ENCODE results near the gene NMNAT3.
"Not testable (repeated sequence)": the region's sequence is repeated elsewhere in the genome, so short reads cannot be mapped to it uniquely, and the experiment has no call there.

NMNAT3 gene

DNA sequence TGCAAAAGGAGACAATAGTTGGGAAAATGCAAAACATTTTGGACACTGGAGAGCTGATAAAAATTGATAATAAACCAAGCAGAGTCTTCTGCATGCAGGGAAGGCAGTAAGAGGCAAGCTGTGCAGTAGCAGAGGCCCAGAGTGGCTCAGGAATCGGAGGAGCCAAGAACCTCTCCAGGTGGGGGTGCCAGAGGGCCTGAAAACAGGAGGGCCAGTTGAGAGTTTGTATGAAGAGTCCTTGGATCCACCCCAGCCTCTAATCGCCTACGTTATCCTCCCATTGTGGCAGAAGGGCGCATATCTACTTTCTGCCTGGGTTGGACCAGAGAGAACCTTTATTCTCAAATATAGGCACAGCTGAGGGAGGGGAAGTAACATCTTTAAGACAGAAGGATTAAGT is 89.3 kb downstream of the NMNAT3 start:
- Histone ChIP-seq H3K27ac (ENCODE audit: low read length) (no peak overlapping the region), H3K4me2 (ENCODE audit: low read length) (no peak overlapping the region), H3K9ac (ENCODE audit: low read length) (no peak overlapping the region), H3K27me3 (ENCODE audit: low read depth, low read length) (peaks cover 16% of the 10 kb centered on the region), H3K4me1 (ENCODE audit: low read length) (no peaks in the 10 kb centered on the region), H3K4me3 (ENCODE audit: low read length) (no peak overlapping the region), H3K9me3 (ENCODE audit: insufficient read depth, low read length) (no peaks in the 10 kb centered on the region), H3K79me2 (ENCODE audit: low read length) (no peaks in the 10 kb centered on the region), H3K36me3 (replicated peaks; ENCODE audit: low read depth, low read length) (no peaks in the 10 kb centered on the region), H2AFZ (ENCODE audit: low read depth, low read length) (no peak overlapping the region), H4K20me1 (ENCODE audit: insufficient read depth, low read length) (no peaks in the 10 kb centered on the region)
- TF ChIP-seq EZH2phosphoT487 (IDR thresholded peaks at IDR 0.05; ENCODE audit: low read depth) = no peak
- TF ChIP-seq, protein P1, sequence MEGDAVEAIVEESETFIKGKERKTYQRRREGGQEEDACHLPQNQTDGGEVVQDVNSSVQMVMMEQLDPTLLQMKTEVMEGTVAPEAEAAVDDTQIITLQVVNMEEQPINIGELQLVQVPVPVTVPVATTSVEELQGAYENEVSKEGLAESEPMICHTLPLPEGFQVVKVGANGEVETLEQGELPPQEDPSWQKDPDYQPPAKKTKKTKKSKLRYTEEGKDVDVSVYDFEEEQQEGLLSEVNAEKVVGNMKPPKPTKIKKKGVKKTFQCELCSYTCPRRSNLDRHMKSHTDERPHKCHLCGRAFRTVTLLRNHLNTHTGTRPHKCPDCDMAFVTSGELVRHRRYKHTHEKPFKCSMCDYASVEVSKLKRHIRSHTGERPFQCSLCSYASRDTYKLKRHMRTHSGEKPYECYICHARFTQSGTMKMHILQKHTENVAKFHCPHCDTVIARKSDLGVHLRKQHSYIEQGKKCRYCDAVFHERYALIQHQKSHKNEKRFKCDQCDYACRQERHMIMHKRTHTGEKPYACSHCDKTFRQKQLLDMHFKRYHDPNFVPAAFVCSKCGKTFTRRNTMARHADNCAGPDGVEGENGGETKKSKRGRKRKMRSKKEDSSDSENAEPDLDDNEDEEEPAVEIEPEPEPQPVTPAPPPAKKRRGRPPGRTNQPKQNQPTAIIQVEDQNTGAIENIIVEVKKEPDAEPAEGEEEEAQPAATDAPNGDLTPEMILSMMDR (IDR thresholded peaks at IDR 0.05; ENCODE audit: low read depth, low read length) = no peak; the same call in 1 of the 2 replicates

DNA sequence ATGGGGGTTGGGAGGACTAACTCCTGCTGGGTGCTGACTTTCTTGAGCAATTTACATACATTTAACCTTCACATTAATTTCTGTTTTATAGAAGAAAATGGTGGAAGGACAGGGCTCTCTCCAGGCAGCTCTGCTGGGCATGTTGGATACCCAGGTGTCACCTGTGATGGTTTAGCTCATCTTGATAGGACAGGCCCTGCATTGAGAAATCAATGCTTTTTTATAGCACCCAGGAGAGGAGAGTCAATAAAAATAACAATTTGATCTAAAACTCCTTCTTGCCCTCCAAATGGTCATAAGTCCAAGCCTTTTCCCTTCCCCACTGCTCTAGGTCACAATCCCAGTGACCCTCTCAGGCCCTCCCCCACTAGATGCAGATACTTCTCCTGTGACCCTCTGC is 90.0 kb downstream of the NMNAT3 start:
- H3K9ac ChIP-seq (ENCODE audit: low read length) = no peak overlapping the region
- H3K4me1 ChIP-seq (ENCODE audit: low read length) = no peaks in the 10 kb centered on the region
- H3K36me3 ChIP-seq (replicated peaks; ENCODE audit: low read depth, low read length) = no peaks in the 10 kb centered on the region
- H3K4me2 ChIP-seq (ENCODE audit: low read length) = no peak overlapping the region
- H3K79me2 ChIP-seq (ENCODE audit: low read length) = no peaks in the 10 kb centered on the region
- peaks cover 16% of the 10 kb centered on the region for H3K27me3 ChIP-seq (ENCODE audit: low read depth, low read length)
- no peak overlapping the region for H2AFZ ChIP-seq (ENCODE audit: low read depth, low read length)
- H3K4me3 ChIP-seq (ENCODE audit: low read length) = no peak overlapping the region
- no peaks in the 10 kb centered on the region for H4K20me1 ChIP-seq (ENCODE audit: insufficient read depth, low read length)
- H3K9me3 ChIP-seq (ENCODE audit: insufficient read depth, low read length) = no peaks in the 10 kb centered on the region
- TF ChIP-seq, protein P1 (IDR thresholded peaks at IDR 0.05; ENCODE audit: low read depth, low read length) = no peak
- TF ChIP-seq EZH2phosphoT487 (IDR thresholded peaks at IDR 0.05; ENCODE audit: low read depth) = no peak
- H3K27ac ChIP-seq (ENCODE audit: low read length) = no peak overlapping the region

DNA sequence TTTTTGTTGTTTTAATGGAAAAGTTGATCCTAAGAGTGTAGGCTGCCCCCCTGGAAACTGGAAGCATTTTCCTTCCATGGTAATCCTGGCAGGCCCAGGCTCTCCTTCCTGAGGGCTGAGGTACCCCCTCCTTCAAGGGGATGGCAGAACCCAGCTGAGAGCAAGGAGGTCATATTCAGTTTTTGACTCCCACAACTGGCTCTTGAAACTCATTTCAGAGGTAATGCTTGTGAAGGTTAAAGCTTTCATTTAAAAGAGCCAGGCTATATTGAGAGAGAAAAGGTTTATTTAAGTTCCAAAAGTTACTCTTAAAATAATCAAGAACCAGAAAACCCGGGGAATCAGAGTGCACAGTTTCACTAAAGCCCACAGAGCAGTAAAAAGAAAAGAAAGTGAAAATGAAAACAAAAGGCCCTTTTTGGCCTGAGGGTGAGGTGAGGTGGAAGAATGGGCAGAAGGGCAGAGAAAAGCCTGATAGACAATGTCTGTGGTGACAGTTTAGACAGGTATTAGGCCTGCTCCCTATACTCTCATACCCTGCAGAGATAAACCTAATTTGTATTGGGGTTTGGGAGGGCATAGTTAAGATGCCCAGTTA is 91.3 kb downstream of the NMNAT3 start:
- Histone ChIP-seq H3K27me3 (ENCODE audit: low read depth, low read length) (peaks cover 16% of the 10 kb centered on the region), H2AFZ (ENCODE audit: low read depth, low read length) (no peak overlapping the region), H3K9me3 (ENCODE audit: insufficient read depth, low read length) (no peaks in the 10 kb centered on the region), H3K36me3 (replicated peaks; ENCODE audit: low read depth, low read length) (no peaks in the 10 kb centered on the region), H4K20me1 (ENCODE audit: insufficient read depth, low read length) (no peaks in the 10 kb centered on the region), H3K9ac (ENCODE audit: low read length) (no peak overlapping the region), H3K4me3 (ENCODE audit: low read length) (no peak overlapping the region), H3K79me2 (ENCODE audit: low read length) (no peaks in the 10 kb centered on the region), H3K4me1 (ENCODE audit: low read length) (no peaks in the 10 kb centered on the region), H3K27ac (ENCODE audit: low read length) (no peak overlapping the region), H3K4me2 (ENCODE audit: low read length) (no peak overlapping the region)
- TF ChIP-seq EZH2phosphoT487 (IDR thresholded peaks at IDR 0.05; ENCODE audit: low read depth) = no peak
- TF ChIP-seq, protein P1 (IDR thresholded peaks at IDR 0.05; ENCODE audit: low read depth, low read length) = no peak

DNA sequence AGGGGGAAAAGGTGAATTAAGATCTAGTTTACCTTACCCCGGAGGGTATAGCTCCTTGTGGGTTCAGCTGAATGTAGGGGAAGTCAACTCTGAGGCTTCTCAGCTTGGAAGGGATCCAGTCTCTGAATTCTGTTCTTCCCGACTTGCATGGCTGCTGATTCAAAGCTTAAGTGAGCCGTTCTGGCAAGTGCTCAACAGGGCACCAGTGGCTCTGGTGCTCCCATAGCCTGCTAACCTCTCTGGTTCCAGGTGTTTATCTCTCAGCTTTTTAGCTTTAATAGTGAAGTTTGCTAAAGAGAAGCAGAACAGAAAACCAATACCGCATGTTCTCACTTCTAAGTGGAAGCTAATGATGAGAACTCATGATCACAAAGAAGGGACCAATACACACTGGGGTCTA is 92.0 kb downstream of the NMNAT3 start:
- Histone ChIP-seq H3K4me3 (ENCODE audit: low read length) (no peak overlapping the region), H3K27ac (ENCODE audit: low read length) (no peak overlapping the region), H3K79me2 (ENCODE audit: low read length) (no peaks in the 10 kb centered on the region), H3K4me1 (ENCODE audit: low read length) (no peaks in the 10 kb centered on the region), H3K9me3 (ENCODE audit: insufficient read depth, low read length) (no peaks in the 10 kb centered on the region), H3K9ac (ENCODE audit: low read length) (no peak overlapping the region), H2AFZ (ENCODE audit: low read depth, low read length) (no peak overlapping the region), H3K4me2 (ENCODE audit: low read length) (no peak overlapping the region), H4K20me1 (ENCODE audit: insufficient read depth, low read length) (no peaks in the 10 kb centered on the region), H3K36me3 (replicated peaks; ENCODE audit: low read depth, low read length) (no peaks in the 10 kb centered on the region), H3K27me3 (ENCODE audit: low read depth, low read length) (peaks cover 16% of the 10 kb centered on the region)
- TF ChIP-seq, protein P1 (IDR thresholded peaks at IDR 0.05; ENCODE audit: low read depth, low read length) = no peak
- no peak for TF ChIP-seq EZH2phosphoT487 (IDR thresholded peaks at IDR 0.05; ENCODE audit: low read depth)

DNA sequence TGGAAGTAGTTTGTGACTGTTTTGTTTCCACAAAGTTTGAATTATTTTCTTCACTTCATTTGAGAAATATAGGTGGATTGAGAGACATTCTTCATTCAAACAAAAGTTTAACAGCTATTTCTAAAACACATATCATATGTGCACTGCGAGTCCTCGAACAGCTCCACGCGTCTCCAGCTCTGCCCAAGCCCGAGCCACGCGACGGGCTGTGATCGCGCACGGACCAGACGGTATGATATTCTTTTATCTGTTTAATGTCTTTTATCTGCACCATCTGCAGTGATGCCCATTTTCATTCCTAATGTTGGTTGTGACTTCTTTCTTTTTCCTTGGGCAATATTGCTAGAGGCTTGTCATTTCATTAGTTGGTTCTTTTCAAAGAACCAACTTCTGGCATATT is 94.1 kb downstream of the NMNAT3 start:
- not testable (repeated sequence) for H3K4me1 ChIP-seq (ENCODE audit: low read length); H3K27ac ChIP-seq (ENCODE audit: low read length); H3K4me2 ChIP-seq (ENCODE audit: low read length); H4K20me1 ChIP-seq (ENCODE audit: insufficient read depth, low read length); H3K36me3 ChIP-seq (replicated peaks; ENCODE audit: low read depth, low read length); H3K79me2 ChIP-seq (ENCODE audit: low read length); H3K9ac ChIP-seq (ENCODE audit: low read length); H3K4me3 ChIP-seq (ENCODE audit: low read length); H3K9me3 ChIP-seq (ENCODE audit: insufficient read depth, low read length); H2AFZ ChIP-seq (ENCODE audit: low read depth, low read length)
- peaks cover 16% of the 10 kb centered on the region for H3K27me3 ChIP-seq (ENCODE audit: low read depth, low read length)

Data from OCI-LY3 (cell line).